Measurements from ENCODE around the gene HSDL2.
"Not testable (repeated sequence)": the region's sequence is repeated elsewhere in the genome, so short reads cannot be mapped to it uniquely, and the experiment has no call there.

HSDL2 gene

DNA sequence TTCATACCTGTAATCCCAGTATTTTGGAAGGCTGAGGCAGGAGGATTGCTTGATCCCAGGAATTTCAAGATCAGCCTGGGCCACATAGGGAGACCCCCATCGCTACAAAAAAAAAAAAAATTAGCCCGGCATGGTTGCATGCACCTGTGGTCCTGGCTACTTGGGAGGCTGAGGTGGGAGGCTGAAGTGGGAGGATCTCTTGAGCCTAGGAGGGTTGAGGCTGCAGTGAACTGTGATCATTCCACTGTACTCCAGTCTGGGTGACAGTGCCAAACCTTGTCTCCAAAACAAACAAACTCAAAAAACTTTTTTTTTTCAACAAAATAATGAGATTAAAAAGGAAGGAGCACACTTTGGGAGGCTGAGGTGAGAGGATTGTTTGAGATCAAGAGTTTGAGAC, 120.9 kb downstream of the HSDL2 start:
- no peak for DNase-seq (ENCODE audit: low read depth in 2 of 2)

DNA sequence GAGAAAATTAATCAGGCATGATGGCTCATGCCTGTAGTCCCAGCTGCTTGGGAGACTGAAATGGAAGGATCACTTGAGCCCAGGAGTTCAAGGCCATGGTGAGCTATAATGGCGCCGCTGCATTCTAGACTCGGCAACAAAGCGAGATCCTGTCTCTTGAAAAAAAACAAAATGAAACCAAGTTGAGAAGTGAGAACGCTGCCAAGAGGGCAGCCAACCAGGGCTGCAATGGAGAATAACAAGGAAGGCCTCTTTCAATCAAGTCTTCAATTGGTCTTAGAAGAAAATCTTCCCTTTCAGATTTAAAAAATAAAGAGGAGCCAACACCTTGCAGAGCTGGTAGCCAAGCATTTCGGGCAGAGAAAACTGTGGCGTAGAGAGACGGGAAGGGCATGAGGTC, 121.4 kb downstream of the HSDL2 start:
- no peak for DNase-seq (ENCODE audit: low read depth in 2 of 2)

GRCh38 chr9:112502175-112502946, 122.5 kb downstream of the HSDL2 start:
- no peak for DNase-seq (ENCODE audit: low read depth in 2 of 2)

GRCh38 chr9:112503170-112503569, 123.3 kb downstream of the HSDL2 start:
- no peak for DNase-seq (ENCODE audit: low read depth in 2 of 2)

DNA sequence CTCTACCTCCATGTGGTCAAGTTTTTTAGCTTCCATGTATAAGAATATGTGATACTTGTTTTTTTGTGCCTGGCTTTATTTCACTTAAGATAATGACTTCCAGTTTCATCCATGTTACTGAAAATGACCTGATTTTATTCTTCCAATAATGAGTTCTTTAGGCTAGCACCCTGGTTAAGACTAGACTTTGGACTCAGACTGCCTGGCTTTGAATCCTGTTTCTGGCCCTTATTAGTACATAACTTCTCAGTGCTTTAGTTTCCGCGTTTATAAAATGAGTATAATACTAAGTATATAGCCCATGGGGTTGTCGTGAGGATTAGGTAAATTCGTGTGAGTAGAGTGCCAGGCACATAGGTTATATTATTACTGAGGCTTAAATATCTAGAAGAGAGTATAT, 125.2 kb downstream of the HSDL2 start:
- DNase-seq (ENCODE audit: low read depth in 2 of 2) = no peak

GRCh38 chr9:112505607-112506006, 125.7 kb downstream of the HSDL2 start:
- no peak for DNase-seq (ENCODE audit: low read depth in 2 of 2)

GRCh38 chr9:112506571-112506970, 126.7 kb downstream of the HSDL2 start:
- DNase-seq (ENCODE audit: low read depth in 2 of 2) = no peak

DNA sequence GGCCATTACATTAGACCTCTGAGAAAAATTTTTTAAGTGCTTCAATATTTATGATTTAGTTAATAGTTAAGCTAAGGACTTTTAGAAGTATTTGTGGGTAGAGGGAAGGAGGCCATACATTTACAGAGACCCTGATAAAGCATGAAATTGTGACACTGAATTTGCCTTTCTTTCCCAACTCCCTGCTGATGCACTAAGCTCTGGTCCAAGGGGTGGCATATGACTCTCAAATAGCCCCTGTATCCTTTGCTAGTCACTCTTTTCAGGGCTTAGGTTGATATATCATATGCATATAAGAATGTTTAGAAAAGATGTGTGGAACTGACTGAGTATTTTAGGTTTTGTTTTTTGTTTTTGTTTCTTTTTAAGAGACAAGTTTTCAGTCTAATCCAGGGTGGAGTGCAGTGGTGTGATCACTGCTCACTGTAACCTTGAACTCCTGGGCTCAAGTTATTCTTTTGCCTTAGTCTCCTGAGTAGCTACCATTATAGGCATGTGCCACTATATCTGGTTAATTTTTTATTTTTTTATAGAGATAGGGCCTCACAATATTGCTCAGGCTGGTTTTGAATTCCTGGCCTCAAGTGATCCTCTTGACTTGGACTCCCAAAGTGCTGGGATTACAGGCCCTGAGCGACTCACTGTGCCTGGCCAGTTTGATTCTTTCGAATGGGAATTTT, 127.2 kb downstream of the HSDL2 start:
- DNase-seq (ENCODE audit: low read depth in 2 of 2) = no peak

DNA sequence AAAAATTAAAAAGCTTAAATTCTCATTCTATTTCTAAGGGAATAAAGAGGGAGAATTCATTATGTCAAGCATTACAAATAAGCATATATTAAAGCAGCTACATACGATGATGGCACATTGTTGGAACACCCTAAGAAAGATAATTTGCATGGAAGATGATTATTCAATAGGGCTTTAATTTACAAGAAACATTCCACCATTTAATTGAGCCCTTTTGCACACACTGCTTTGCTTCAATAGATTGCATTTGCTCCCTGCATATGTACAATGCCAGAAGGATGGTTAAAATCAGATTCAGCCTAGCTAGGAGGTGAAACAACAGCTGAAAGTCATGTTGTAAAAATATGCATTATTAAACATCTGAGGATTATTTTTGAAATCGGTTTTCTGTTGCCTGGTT, 128.5 kb downstream of the HSDL2 start:
- no peak for DNase-seq (ENCODE audit: low read depth in 2 of 2)

DNA sequence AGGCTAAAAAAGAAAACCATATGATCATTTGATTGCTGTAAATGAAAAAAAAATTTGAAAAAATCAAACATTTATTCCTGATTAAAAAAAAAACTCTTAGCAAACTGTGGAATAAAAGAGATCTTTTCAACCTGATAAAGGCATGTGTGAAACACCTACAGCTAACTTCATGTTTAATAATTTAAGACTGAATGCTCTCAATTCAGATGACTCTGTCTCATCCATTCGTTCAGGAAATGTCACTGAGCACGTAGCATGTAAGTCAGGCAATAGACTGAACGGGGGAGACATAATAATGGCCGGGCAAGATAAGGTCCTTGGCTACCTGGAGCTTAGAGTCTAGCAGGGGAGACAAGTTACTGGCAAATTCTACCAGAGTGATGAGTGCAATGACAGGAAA, 132.5 kb downstream of the HSDL2 start:
- DNase-seq (ENCODE audit: low read depth in 2 of 2) = not testable (repeated sequence)

- DNase-seq (ENCODE audit: low read depth in 2 of 2) = no peak
Measured at GRCh38 chr9:112516769-112517168, 136.9 kb downstream of the HSDL2 start.

DNA sequence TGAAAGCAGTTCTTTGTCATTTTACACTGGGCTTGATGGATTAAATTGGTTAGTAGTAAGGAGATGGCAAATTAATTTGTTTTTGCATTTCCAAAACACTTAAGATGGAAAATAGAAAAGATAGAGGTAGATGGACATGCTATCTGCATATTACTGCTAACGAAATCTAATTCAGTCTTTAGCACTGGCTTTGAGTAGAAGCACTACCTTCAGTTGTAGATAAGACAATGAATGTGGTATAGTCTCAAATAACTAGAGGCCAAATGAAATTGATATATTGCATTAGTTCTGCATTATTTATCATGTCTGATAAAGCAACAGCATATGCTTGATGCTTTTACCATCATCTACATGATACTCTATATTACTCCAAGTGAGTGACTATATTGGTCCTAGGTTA, 140.2 kb downstream of the HSDL2 start:
- DNase-seq (ENCODE audit: low read depth in 2 of 2) = no peak

- DNase-seq (ENCODE audit: low read depth in 2 of 2) = no peak
Measured at GRCh38 chr9:112520656-112521055, 140.7 kb downstream of the HSDL2 start.

Measured in stimulated activated CD4-positive, alpha-beta T cell treated with anti-CD3 and anti-CD28 coated beads, Interleukin-4, amount 100 ng/mL, for 48 hours (primary cell).